ENCODE results near the gene TMEM200A. TPM values are rescaled to one million over a fixed set of nuclear protein-coding genes. Genes with fewer than 3 reads are reported as not detected.

TMEM200A gene
- total and polyA plus RNA-seq, 10 of the 15 experiments (the other 5 are each of a cell fraction or from before 2014, with no cell fraction given) = 5.5 to 12.4 (median 9.6) TPM

GRCh38 chr6:130377915-130378314, 12.1 kb downstream of the TMEM200A start:
- no peaks in the 10 kb centered on the region for H3K79me2 ChIP-seq (ENCODE audit: control insufficient read depth, insufficient read depth, low read length)
- in situ Hi-C loops (cut with MboI) = no loop called here
- CTCF ChIA-PET = no interaction called here
- H3K4me2 ChIP-seq (ENCODE audit: control insufficient read depth, insufficient read depth) = no peak overlapping the region
- RAD21 ChIA-PET (ENCODE audit: unreplicated experiment) = no interaction called here
- no peak overlapping the region for H3K9ac ChIP-seq (ENCODE audit: control insufficient read depth, insufficient read depth, low read length)
- SMC1A ChIA-PET (ENCODE audit: uncharacterized antibody, unreplicated experiment) = interaction anchor here (2.7 kb wide), 1 partner anchor 10 kb away, joined by 9 read pairs; no protein-coding TSS in a partner anchor
- POLR2A ChIA-PET = interaction anchor here (1.4 kb wide), 1 partner anchor 10 kb away, joined by 6 read pairs; no protein-coding TSS in a partner anchor
- H3K9me3 ChIP-seq (replicated peaks; ENCODE audit: control insufficient read depth, insufficient read depth, low read length) = no peaks in the 10 kb centered on the region
- no peak for FAIRE-seq
- H3K36me3 ChIP-seq (ENCODE audit: control insufficient read depth in 2 of 2, insufficient read depth in 2 of 2, low read length in 1 of 2) = no peaks in the 10 kb centered on the region
- BruUV-seq (replicated peaks) = no TSS peak
- H3K4me3 ChIP-seq = no peak overlapping the region
- WGBS (ENCODE audit: insufficient coverage, insufficient replicate concordance, low lambda C conversion rate, missing lambda C conversion rate) = 100% methylated on average over 2 of the region's 2 CpGs
- ATAC-seq = no peak
- no peaks in the 10 kb centered on the region for H3K27me3 ChIP-seq (replicated peaks in 1 of 2; ENCODE audit: control insufficient read depth in 2 of 2, insufficient read depth in 2 of 2, low read length in 1 of 2)
- no peak for DNase-seq (ENCODE audit: low read depth, low spot score)
- H2AFZ ChIP-seq (ENCODE audit: control insufficient read depth, low read depth, low read length) = no peak overlapping the region
- no peaks in the 10 kb centered on the region for H3K4me1 ChIP-seq (ENCODE audit: control insufficient read depth, insufficient read depth, low read length)
- intact Hi-C loops (cut with micrococcal nuclease; ENCODE audit: unreplicated experiment) = no loop called here
- no peaks in the 10 kb centered on the region for H4K20me1 ChIP-seq (ENCODE audit: control insufficient read depth, insufficient read depth)
- no peak overlapping the region for H3K27ac ChIP-seq (ENCODE audit: control insufficient read depth, insufficient read depth)
- TF ChIP-seq ZNF687 (IDR thresholded peaks at IDR 0.05) = no peak
- TF ChIP-seq SP1 (IDR thresholded peaks at IDR 0.05; ENCODE audit: low read depth, low read length) = no peak
- no peak for TF ChIP-seq CREB1 (IDR thresholded peaks at IDR 0.05; ENCODE audit: low read depth)
- no peak for TF ChIP-seq BMI1 (IDR thresholded peaks at IDR 0.05; ENCODE audit: borderline replicate concordance)
- no peak for TF ChIP-seq IKZF2 (IDR thresholded peaks at IDR 0.05)
- TF ChIP-seq ATF7 (IDR thresholded peaks at IDR 0.05; ENCODE audit: low read depth) = no peak
- no peak for TF ChIP-seq MEF2A (IDR thresholded peaks at IDR 0.05; ENCODE audit: insufficient read depth, low read depth, low read length)
- TF ChIP-seq SUPT20H (IDR thresholded peaks at IDR 0.05; ENCODE audit: borderline replicate concordance, control insufficient read depth, low read depth, low read length) = no peak
- no peak for TF ChIP-seq ATF2 (IDR thresholded peaks at IDR 0.05; ENCODE audit: low read length)
- no peak for TF ChIP-seq TBL1XR1 (IDR thresholded peaks at IDR 0.05; ENCODE audit: low read depth, low read length)
- TF ChIP-seq TCF3 (IDR thresholded peaks at IDR 0.05; ENCODE audit: borderline replicate concordance, insufficient read depth, low read depth, low read length) = no peak
- TF ChIP-seq E2F4 (IDR thresholded peaks at IDR 0.05; ENCODE audit: low read depth, low read length) = no peak
- TF ChIP-seq NR2F1 (conservative IDR thresholded peaks at IDR 0.05) = no peak
- no peak for TF ChIP-seq TCF7 (IDR thresholded peaks at IDR 0.05; ENCODE audit: borderline replicate concordance)
- no peak for TF ChIP-seq MTA3 (IDR thresholded peaks at IDR 0.05; ENCODE audit: borderline replicate concordance, low read length)
- TF ChIP-seq ZZZ3 (IDR thresholded peaks at IDR 0.05; ENCODE audit: control insufficient read depth, insufficient read length, low read depth) = no peak
- TF ChIP-seq NR2C1 (IDR thresholded peaks at IDR 0.05) = no peak
- TF ChIP-seq POLR2A (IDR thresholded peaks at IDR 0.05; ENCODE audit: low read depth, low read length) = no peak
- no peak for TF ChIP-seq MYB (IDR thresholded peaks at IDR 0.05; ENCODE audit: borderline replicate concordance, low read depth, low read length)
